ENCODE data around the gene DZIP1L.

Gene DZIP1L

GRCh38 chr3:138033202-138033691, 82.2 kb downstream of the DZIP1L start:
- DNase-seq (ENCODE audit: low read depth, low spot score), result no peak

GRCh38 chr3:138032567-138032966, 82.8 kb downstream of the DZIP1L start:
- DNase-seq (ENCODE audit: low read depth, low spot score), result no peak

GRCh38 chr3:138031536-138031935, 83.9 kb downstream of the DZIP1L start:
- DNase-seq (ENCODE audit: low read depth, low spot score), result no peak

GRCh38 chr3:138030734-138031280, 84.6 kb downstream of the DZIP1L start:
- DNase-seq (ENCODE audit: low read depth, low spot score), result no peak

- DNase-seq (ENCODE audit: low read depth, low spot score), result no peak
These were observed 87.6 kb downstream of the DZIP1L start for GRCh38 chr3:138027821-138028220.

- DNase-seq (ENCODE audit: low read depth, low spot score), result no peak
These were observed 89.9 kb downstream of the DZIP1L start for GRCh38 chr3:138025553-138025952.

- no peak for DNase-seq (ENCODE audit: low read depth, low spot score)
These were observed 91.7 kb downstream of the DZIP1L start for GRCh38 chr3:138023754-138024153.

- no peak for DNase-seq (ENCODE audit: low read depth, low spot score)
These were observed 95.9 kb downstream of the DZIP1L start for GRCh38 chr3:138019281-138020069.

GRCh38 chr3:138016065-138016464, 99.3 kb downstream of the DZIP1L start:
- DNase-seq (ENCODE audit: low read depth, low spot score), result no peak

- no peak for DNase-seq (ENCODE audit: low read depth, low spot score)
These were observed 102.9 kb downstream of the DZIP1L start for GRCh38 chr3:138012526-138012925.
